GM21619 (cell line): ENCODE results near the gene ERC2.
"Not testable (repeated sequence)": the region's sequence is repeated elsewhere in the genome, so short reads cannot be mapped to it uniquely, and the experiment has no call there.

Experiments used
- ATAC-seq: cut with Tn5 transposase; IDR thresholded peaks from one replicate; pipeline ENCODE4 v1.9.1; 2021; ENCODE audit not compliant: unreplicated experiment

ERC2 gene

DNA sequence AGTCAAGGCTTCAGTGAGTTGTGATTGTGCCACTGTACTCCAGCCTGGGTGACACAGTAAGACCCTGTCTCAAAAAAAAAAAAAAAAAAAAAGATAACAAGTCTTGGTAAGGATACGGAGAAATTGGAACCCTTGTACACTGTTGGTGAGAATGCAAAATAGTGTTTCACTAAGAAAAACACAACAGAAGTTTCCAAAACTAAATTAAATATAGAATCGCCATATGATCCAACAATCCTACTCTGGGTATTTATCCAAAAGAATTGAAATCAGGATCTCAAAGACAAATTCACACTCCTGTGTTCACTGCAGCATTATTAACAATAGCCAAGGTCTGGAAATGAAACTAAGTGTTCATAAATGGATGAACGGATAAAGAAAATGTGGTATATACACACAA, 149.4 kb downstream of the ERC2 start:
- ATAC-seq, result no peak

DNA sequence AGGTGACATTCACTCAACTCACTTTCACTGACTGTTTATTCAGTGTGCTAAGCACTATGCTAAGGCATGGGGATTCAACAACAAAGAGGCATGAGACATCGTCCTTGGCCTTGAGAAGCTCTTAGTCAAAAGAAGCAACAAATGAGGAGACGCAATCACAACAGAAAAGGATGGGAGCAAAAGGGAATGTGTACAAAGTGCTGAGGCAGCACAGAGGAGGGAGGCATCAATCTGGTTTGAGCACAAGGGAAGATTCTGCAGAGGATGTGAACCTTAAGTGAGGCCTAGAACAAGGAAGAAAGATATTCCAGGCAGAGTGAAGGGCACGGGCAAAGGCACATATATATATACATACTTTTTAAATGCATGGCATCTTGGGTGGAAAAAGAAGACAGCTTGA, 151.3 kb downstream of the ERC2 start:
- no peak for ATAC-seq

GRCh38 chr3:56314842-56315241, 153.4 kb downstream of the ERC2 start:
- no peak for ATAC-seq

- no peak for ATAC-seq
Observed at GRCh38 chr3:56309465-56309864, 158.8 kb downstream of the ERC2 start.

DNA sequence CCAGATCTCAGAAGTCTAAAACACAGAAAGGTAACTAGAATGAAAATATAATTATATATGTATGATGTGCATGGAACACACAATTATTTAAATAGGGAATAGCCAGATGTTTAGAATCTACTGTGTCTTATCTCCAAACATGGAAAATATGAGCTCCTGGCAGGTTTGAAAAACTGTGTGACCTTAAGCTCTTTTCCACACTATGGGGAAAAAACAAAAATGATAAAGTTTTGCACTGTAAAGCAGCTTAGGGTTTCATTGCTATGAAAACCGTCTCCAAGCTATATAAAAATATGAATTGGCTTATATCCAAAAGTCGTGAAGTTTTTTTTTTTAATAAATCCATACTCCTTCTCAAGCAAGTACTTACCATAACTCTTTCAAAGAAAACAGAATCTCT, 159.8 kb downstream of the ERC2 start:
- ATAC-seq, result no peak

- no peak for ATAC-seq
Observed at GRCh38 chr3:56304069-56304468, 164.2 kb downstream of the ERC2 start.

- peak; percentile 77 for ATAC-seq
Observed at GRCh38 chr3:56303487-56303886, 164.8 kb downstream of the ERC2 start.

- no peak for ATAC-seq
Observed at GRCh38 chr3:56302417-56302816, 165.8 kb downstream of the ERC2 start.

- no peak for ATAC-seq
Observed at GRCh38 chr3:56297281-56297840, 170.9 kb downstream of the ERC2 start.

- no peak for ATAC-seq
Observed at GRCh38 chr3:56296361-56296760, 171.9 kb downstream of the ERC2 start.

DNA sequence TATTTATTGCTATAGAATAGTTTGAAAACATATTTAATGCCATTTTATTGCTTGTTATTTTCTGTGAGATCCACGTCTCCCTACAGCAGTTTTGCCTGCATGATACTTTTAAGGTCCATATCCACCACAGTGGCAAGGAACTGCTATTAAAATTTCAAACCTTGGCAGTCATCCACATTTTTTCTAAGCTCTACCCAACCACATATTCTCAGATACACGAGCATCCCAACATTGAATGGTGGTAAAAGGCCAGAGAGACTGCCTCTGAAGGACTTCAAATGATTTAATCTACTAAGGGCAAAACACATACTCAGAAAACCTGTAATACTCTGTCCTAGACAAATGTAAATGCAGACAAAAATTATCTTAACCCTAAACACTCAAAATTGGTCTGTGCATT, 173.1 kb downstream of the ERC2 start:
- ATAC-seq, result no peak

DNA sequence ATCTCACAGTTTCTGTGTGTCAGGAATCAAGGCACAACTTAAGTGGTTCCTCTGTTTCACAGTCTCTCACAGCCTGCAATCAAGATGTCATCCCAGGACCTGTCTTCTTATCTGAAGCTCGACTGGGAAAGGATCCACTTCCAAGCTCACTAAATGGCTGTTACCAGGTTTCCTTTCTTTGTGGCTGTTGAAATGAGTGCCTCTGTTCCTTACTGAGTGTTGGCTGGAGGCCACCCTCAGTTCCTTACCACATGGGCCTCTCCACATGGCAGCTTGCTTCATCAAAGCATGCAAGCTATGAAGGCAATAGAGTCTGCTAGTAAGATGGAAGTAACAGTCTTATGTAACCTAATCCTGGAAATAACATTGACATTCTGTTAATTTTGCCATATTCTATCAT, 174.0 kb downstream of the ERC2 start:
- no peak for ATAC-seq

DNA sequence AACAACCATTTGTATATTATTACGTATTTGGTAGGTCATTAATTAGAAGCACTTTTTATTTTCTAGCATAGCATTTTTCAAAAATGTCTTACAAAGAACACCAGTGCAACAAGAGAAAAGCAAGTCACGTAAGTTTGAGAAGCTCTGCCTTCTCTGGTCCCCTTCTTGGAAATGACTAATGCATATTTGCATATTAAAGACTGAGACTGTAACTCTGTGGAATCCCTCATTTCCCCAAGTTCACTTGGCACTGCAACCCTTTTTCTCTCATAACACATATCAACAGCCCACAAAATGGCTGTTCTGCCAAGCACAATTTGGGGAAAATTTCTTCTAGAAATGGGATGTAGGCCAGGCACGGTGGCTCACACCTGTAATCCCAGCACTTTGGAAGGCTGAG, 176.3 kb downstream of the ERC2 start:
- ATAC-seq, result peak; percentile 68

GRCh38 chr3:56291244-56291680, 177.0 kb downstream of the ERC2 start:
- peak; percentile 71 for ATAC-seq

GRCh38 chr3:56290374-56290773, 177.9 kb downstream of the ERC2 start:
- ATAC-seq, result no peak

DNA sequence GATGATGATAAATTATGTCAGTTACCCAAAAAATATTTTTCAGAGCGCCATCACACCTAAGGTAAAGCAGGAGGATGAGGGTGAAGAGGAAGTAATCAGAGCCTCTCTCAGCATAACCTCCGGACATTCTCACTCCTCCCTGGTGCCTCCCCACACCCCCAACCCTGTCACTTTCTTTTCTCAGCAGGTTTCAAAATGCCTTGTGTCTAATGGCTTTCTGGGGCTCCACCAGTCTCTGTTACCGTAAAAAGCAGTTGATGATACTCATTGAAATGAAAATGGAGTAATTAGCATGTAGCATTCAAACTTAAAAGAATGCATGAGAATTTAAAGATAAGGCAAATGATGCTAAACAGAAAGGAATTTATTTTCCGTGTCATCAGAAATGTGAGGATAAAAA, 180.0 kb downstream of the ERC2 start:
- ATAC-seq, result no peak

DNA sequence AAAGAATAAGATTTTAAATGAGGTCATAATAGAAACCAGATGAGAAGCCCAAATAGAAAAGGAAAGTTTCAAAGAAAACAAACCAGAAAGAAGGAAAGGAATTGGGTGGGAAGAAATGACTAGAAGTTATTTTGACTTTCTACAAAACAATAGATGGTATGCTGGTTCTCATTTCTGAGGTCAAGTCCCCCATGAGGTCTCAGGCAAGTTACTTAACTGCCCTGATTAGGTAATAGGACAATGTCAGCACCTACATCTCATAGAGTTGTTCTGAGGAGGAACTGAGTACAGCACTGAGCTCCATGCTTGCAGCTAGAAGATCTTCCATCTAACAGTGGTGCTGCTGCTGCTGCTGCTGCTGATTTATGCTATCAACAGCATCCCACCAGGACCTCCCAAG, 185.9 kb downstream of the ERC2 start:
- ATAC-seq, result no peak

DNA sequence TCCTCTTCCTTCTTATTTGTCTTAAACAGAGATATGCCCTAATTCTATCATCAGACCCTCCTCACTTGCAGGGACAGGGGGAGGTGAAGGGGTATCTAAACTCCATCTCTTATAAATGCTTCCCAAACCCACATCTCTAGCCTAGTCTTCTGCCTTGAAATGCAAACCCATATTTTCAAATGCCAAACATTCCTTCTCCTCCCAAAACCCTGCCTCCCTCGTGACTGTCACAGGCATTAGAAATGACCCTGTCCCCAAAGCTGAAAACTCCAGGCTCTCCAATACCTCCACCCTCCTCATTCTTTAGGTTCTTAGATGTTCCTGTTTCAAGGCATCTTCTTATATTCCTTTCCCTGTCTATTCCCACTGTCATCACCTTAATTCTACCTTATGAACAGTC, 191.0 kb downstream of the ERC2 start:
- ATAC-seq, result no peak

- no peak for ATAC-seq
Observed at GRCh38 chr3:56275120-56275519, 193.1 kb downstream of the ERC2 start.

DNA sequence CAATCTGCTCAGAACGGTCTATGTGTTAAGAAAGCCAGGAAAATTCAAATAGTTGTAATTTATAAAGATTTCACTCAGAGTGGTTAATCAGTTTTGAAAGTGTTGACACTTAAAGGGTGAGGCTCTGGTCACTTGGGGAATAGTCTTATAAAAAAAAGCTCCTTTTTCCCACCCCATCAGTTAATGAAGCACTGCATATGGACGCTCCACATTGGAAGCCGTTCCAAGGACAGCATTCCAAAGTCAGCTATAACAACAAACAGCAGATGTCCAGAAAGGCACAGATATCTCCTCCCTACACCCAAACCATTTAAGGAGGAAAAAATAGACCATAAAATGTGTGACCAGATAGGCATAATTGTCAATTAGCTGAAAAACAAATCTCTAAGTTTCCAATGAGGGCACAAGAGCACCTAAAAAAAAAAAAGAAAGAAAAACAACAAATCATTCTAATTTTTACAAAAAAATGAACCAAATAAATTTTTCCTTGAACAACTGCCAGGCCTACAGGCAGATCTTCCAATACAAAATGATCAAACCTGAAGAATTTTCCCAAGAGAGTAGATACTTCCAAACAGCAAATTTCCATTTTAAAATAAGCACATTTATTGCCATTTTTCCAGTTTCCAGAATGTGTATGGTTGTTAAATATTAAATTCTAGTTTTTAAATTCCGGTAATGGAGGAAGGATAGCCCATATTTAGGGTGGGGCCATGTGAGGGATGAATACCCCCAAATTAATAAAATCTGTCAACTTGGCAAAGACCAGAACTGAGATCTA, 198.3 kb downstream of the ERC2 start:
- ATAC-seq, result no peak

GRCh38 chr3:56268616-56269383, 199.5 kb downstream of the ERC2 start:
- ATAC-seq, result no peak

DNA sequence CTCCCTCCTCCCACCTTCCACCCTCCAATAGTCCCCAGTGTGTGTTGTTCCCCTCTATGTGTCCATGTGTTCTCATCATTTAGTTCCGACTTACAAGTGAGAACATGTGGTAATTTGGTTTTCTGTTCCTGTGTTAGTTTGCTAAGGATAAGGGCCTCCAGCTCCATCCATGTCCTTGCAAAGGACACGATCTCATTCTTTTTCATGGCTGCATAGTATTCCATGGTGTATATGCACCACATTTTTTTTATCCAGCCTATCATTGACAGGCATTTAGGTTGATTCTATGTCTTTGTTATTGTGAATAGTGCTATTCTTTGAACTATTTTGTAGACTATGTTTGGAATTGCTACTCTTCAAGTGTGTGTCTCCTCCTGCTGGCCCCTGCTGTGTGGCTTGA, 206.4 kb downstream of the ERC2 start:
- ATAC-seq, result not testable (repeated sequence)
